ENCODE measurements around the gene VIM. TPM values are rescaled to one million over a fixed set of nuclear protein-coding genes. Genes with fewer than 3 reads are reported as not detected.

Gene VIM
- total RNA-seq, 1 donor from 2014 or later = 329 TPM

GRCh38 chr10:17229016-17229716, 1.1 kb downstream of the VIM start:
- DNase-seq (peak; percentile 93), ATAC-seq (peak; percentile 88)
- intact Hi-C loops (cut with micrococcal nuclease) = no loop called here

GRCh38 chr10:17229717-17229966, 1.6 kb downstream of the VIM start:
- ATAC-seq (no peak), DNase-seq (no peak)
- intact Hi-C loops (cut with micrococcal nuclease) = no loop called here

- ATAC-seq = peak; percentile 64
- peak; percentile 89 for DNase-seq
- intact Hi-C loops (cut with micrococcal nuclease) = loop anchor here (5.0 kb wide), 1 partner anchor 338 kb away; no protein-coding TSS in a partner anchor
Observed at GRCh38 chr10:17229967-17230682, 2.1 kb downstream of the VIM start.

DNA sequence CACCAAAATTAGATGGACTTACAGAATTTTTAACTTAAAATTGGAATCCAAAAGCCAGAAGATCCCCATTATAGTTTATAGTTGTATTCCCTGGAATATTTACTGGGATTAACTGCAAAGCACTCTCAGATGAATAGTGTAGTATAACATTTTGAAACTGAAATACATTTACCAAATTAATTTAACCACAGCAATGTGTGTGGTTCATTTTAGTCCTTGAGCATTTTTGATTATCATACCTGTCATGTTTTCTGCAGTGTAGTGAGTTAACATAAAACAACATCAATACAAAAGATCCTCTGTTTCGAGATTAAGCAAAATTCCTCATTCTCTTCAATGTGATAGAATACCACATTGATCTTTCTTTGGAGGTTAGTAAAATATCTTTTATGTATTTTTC, 3.7 kb downstream of the VIM start:
- DNase-seq (no peak), ATAC-seq (no peak)
- intact Hi-C loops (cut with micrococcal nuclease) = loop anchor here (5.0 kb wide), 1 partner anchor 339 kb away; no protein-coding TSS in a partner anchor

DNA sequence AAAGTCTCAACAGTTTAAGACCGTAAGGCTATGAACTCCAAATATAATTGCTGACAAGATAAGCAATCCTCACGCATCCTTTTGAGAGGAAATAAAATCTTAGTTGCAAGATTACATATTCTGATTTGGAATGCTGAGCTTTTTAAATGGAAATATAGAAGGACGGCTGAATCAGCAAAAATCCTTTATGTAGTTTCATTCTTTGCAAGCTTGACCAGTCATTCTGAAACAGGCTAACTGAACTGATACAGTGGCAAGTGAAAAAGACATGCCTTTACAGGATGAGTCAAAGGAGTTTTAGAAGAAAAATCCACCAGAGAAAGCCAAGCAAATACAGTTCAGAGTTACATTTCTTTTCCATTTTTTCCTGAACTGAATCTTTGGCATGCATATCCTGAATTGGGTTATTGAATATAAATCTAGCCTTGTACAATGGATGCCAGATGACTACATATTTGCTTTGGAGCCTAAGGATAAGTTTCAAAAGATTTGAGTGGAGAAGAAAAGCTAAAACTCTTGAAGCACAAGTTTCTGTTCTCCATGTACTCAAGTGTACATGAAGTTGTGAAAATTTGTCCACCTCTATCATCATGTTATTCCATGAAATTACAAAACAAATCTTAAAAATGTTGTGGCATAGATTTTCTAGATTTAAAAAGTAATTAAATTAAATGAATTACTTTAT, 4.4 kb downstream of the VIM start:
- ATAC-seq (no peak), DNase-seq (no peak)
- intact Hi-C loops (cut with micrococcal nuclease) = loop anchor here (5.0 kb wide), 1 partner anchor 340 kb away; no protein-coding TSS in a partner anchor

DNA sequence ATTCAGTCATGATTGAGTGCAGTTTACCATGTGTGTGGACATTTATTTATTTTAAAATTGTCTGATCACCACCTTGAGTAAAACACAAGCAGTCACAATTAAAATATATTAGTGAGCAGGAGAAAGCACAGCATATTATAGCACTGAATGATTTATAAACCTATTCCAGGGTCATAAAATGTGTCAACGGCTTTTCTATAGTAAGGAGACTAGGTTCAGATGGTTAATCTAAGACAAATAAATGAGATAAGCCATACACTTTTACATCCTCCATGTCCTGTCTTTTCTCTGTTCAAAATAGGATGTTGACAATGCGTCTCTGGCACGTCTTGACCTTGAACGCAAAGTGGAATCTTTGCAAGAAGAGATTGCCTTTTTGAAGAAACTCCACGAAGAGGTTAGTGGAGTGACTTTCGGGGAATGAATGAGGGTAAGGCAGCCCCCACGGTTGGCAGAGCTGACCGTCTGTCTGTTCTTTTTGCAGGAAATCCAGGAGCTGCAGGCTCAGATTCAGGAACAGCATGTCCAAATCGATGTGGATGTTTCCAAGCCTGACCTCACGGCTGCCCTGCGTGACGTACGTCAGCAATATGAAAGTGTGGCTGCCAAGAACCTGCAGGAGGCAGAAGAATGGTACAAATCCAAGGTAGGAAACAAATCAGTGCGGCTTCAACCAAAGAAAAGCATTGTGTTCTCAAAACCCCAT, 5.4 kb downstream of the VIM start:
- intact Hi-C loops (cut with micrococcal nuclease) = loop anchor here (5.0 kb wide), 1 partner anchor 341 kb away; no protein-coding TSS in a partner anchor
- ATAC-seq (no peak), DNase-seq (peak; percentile 41)

- intact Hi-C loops (cut with micrococcal nuclease) = loop anchor here (5.0 kb wide), 1 partner anchor 342 kb away; no protein-coding TSS in a partner anchor
- no peak for ATAC-seq
- DNase-seq = no peak
Observed at GRCh38 chr10:17234431-17234945, 6.4 kb downstream of the VIM start.

GRCh38 chr10:17235136-17235535, 7.1 kb downstream of the VIM start:
- ATAC-seq = no peak

DNA sequence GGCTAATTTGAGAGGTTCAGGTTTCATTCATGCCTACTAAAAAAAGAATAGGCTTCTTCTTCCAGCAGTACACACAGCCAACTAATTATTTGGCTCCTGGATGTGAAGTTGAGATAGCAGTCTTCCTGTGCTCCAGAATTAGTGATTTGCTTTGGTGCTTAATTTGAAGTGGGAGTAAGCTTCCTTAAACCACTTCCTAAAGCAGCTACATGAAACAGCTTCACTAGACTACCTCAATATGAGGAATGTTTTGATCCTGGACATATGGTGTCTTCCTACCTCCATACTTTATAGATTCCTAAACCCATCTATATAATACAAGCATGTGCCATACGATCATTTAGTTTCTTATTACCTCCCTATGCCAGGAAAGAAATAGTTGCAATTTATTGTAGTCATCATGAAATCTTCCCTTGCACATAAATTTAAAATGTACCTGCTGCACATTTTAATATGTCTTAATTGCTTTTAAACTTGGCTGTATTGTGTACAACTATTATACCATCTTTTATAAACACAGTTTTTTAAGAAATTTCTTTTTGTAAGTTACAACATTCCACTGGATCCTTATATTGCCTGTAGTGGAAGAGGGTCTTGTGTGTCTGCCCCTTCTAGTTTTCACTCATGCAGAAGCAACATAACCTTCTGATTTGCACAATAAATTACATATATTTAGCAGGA, 8.6 kb downstream of the VIM start:
- DNase-seq (no peak), ATAC-seq (no peak)
- intact Hi-C loops (cut with micrococcal nuclease) = no loop called here

More at GRCh38 chr10:17235136-17235535, 7.1 kb downstream of the VIM start:
- DNase-seq = no peak
- intact Hi-C loops (cut with micrococcal nuclease) = no loop called here

DNA sequence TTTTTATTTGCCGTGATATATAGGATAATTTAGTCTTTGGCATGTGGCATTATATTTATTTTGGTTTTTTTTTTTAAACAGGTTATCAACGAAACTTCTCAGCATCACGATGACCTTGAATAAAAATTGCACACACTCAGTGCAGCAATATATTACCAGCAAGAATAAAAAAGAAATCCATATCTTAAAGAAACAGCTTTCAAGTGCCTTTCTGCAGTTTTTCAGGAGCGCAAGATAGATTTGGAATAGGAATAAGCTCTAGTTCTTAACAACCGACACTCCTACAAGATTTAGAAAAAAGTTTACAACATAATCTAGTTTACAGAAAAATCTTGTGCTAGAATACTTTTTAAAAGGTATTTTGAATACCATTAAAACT, 9.1 kb downstream of the VIM start:
- DNase-seq = no peak
- intact Hi-C loops (cut with micrococcal nuclease) = no loop called here
- no peak for ATAC-seq

DNA sequence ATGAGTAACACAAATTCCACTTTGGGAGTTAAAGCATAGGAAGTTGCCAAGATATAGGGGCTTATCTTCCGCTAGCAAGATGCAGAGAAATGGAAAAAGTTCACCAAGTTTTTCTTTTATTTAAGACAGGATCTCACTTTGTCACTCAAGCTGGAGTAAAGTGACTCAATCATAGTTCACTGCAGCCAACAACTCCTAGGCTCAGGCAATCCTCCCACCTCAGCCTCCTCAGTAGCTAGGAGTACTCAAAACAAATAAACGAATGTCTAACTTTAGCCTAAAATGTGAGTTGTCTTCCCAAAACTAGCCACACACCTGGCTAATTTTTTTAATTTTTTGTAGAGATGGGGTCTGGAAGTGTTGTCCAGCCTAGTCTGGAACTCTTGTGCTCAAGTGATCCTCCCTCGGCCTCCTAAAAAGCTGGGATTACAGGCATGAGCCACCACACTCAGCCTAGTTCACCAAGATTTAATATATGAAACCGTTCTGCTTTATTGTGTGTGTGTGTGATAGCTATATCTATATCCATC, 9.9 kb downstream of the VIM start:
- DNase-seq (no peak), ATAC-seq (peak; percentile 20)
- intact Hi-C loops (cut with micrococcal nuclease) = no loop called here

DNA sequence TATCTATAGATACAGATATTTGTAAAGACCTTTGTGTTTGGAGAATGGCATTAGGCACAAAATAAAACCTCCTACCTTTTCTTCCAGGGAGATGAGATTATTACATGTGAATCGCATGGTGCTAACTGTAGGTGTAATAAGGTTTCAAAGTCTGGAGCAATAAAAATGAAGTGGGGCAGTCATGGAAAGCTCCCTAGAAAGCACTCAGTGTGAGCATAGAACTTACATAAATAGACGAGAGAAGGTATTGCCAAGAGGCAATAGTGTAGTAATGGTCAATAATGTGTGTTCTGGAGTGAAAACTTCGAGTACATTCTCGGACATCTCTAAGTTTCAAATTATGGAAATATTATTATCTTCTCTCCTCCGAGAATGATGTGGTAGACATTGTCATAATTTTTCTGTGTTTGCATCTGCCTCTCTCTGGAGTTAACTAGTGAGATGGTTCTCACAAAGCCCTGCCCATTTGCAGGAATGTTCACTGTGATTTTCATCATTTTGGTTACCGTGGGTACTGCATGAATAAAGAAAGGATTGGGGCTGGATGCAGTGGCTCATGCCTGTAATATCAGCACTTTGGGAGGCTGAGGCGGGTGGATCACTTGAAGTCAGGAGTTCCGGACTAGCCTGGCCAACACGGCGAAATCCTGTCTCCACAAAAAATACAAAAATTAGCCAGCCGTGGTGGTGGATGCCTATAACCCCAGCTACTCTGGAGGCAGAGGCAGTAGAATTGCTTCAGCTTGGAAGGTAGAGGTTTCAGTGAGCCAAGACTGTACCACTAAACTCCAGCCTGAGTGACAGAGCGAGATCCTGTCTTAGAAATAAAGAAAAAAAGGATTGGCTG, 10.6 kb downstream of the VIM start:
- DNase-seq (no peak), ATAC-seq (peak; percentile 49)
- intact Hi-C loops (cut with micrococcal nuclease) = no loop called here

DNA sequence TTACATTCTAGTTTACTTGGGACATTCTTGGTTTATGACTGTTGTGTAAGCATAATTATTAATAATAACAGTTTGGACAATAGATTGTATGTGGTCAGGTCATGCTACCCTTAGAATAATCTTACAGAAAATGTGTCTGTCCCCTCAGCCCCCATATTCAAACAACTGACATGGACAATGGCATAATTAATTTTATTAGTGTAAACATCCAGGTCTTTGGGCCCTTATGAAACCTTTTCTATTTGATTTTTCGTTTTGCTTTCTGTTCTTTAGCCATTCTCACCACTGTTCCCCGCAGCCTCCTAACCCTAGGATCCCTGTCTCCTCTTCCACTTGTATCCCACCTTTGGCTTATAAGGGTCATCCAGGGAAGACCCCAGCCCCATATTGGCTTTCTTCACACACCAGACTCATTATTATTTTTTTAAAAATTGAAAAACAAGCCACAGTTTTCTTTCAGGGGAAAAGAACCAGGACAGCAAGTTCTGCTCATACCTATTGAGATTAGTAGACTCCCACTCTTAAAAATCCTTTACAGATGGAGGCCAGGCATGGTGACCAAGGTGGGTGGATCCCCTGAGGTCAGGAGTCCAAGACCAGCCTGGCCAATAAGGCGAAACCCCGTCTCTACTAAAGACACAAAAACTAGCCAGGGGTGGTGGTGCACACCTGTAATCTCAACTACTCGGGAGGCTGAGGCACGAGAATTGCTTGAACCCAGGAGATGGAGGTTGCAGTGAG, 11.5 kb downstream of the VIM start:
- DNase-seq (no peak), ATAC-seq (no peak)
- intact Hi-C loops (cut with micrococcal nuclease) = no loop called here

DNA sequence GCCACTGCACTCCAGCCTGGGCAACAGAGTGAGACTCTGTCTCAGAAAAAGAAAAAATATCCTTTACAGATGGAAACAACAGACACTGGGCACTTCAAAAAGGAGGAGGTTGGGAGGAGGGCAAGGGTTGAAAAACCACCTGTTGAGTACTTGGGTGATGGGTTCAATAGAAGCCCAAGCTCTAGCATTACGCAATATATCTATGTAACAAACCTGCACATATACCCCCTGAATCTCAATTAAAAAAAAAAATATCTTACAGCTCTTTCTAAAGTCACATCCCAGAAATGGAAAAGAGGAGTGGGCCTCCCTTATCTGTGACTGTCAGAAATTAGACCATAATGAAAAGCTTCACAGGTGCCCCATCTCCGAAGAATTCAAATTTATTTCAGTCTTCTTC, 12.1 kb downstream of the VIM start:
- intact Hi-C loops (cut with micrococcal nuclease) = no loop called here
- ATAC-seq = no peak
- no peak for DNase-seq

GRCh38 chr10:17240616-17241015, 12.6 kb downstream of the VIM start:
- intact Hi-C loops (cut with micrococcal nuclease) = no loop called here
- ATAC-seq (no peak), DNase-seq (no peak)

DNA sequence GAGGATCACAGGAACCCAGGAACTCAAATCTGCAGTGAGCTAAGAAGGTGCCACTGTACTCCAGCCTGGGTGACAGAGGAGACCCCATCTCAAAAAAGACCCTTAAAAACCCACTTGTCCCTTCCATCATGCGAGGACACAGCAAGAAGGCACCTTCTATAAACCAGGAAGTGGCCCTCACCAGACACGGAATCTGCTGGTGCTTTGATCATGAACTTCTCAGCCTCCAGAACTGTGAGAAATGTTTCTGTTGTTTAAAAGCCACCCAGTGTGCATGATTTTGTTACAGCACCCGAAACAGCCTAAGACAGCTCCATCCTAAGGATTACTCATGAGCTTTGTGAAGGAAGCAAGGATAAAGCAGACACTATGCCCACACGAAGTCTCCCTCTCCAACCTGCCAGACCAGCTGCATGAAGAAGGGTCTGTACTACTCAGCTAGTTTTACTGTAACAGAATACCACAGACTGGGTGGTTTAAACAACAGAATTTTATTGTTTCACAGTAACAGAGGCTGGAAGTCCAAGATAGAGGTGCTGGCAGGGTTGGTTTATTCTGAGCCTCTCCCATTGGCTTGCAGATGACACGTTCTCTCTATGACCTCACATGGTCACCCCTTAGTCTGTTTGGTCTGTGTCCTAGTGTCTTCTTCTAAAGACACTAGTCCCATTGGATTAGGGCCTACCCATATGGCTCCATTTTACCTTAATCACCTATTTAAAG, 13.7 kb downstream of the VIM start:
- ATAC-seq (no peak), DNase-seq (no peak)
- intact Hi-C loops (cut with micrococcal nuclease) = no loop called here

All from left ventricle myocardium superior (tissue), 1 donor.